ENCODE results near the gene JMJD1C. TPM values are rescaled to one million over a fixed set of nuclear protein-coding genes. Genes with fewer than 3 reads are reported as not detected.

JMJD1C gene
- total RNA-seq, 4 donors from 2014 or later: 92.0 to 153 (median 124) TPM

- H3K4me3 ChIP-seq: peak overlapping the region; percentile 51 to 70 (median 60)
- no peaks in the 10 kb centered on the region for H3K9me3 ChIP-seq
- H3K36me3 ChIP-seq: no peaks in the 10 kb centered on the region
- no peaks in the 10 kb centered on the region for H3K27me3 ChIP-seq
- H3K4me1 ChIP-seq: peaks cover 0 to 14% (median 6%) of the 10 kb centered on the region in 4 donors
- no peak for TF ChIP-seq CTCF (IDR thresholded peaks at IDR 0.05)
- H3K27ac ChIP-seq: peak overlapping the region; percentile 82 to 96 (median 92)
- no peak for DNase-seq
These were observed 197.5 kb downstream of the JMJD1C start for GRCh38 chr10:63268149-63268797.

GRCh38 chr10:63267414-63268148, 198.2 kb downstream of the JMJD1C start:
- Histone ChIP-seq H3K4me1 (peaks cover 0 to 18% (median 4%) of the 10 kb centered on the region in 4 donors), H3K9me3 (no peaks in the 10 kb centered on the region), H3K27me3 (no peaks in the 10 kb centered on the region), H3K27ac (peak overlapping the region; percentile 82 to 96 (median 92)), H3K36me3 (no peaks in the 10 kb centered on the region), H3K4me3 (peak overlapping the region; percentile 51 to 70 (median 60))
- DNase-seq: no peak
- TF ChIP-seq CTCF (IDR thresholded peaks at IDR 0.05) (no peak), POLR2A (IDR thresholded peaks at IDR 0.05) (no peak)

- DNase-seq: no peak
- H3K4me1 ChIP-seq: peaks cover 0 to 28% (median 4%) of the 10 kb centered on the region in 4 donors
- H3K4me3 ChIP-seq: peak overlapping the region; percentile 51 to 70 (median 60)
- H3K36me3 ChIP-seq: no peaks in the 10 kb centered on the region
- no peaks in the 10 kb centered on the region for H3K27me3 ChIP-seq
- peak overlapping the region; percentile 82 to 96 (median 92) for H3K27ac ChIP-seq
- no peaks in the 10 kb centered on the region for H3K9me3 ChIP-seq
- TF ChIP-seq CTCF (IDR thresholded peaks at IDR 0.05): no peak
These were observed 199.1 kb downstream of the JMJD1C start for GRCh38 chr10:63266391-63267316.

- Histone ChIP-seq H3K4me3 (peak overlapping the region; percentile 51 to 70 (median 60)), H3K36me3 (no peaks in the 10 kb centered on the region), H3K4me1 (peaks cover 0 to 37% (median 4%) of the 10 kb centered on the region in 4 donors), H3K27ac (peak overlapping the region; percentile 82 to 96 (median 92)), H3K9me3 (no peaks in the 10 kb centered on the region), H3K27me3 (no peaks in the 10 kb centered on the region)
- TF ChIP-seq POLR2A (IDR thresholded peaks at IDR 0.05) (no peak), CTCF (IDR thresholded peaks at IDR 0.05) (no peak)
- DNase-seq: no peak
These were observed 200.0 kb downstream of the JMJD1C start for GRCh38 chr10:63265683-63266235.

- H3K27ac ChIP-seq: peak overlapping the region; percentile 77 to 95 (median 86)
- DNase-seq: peak; percentile 58 to 71 (median 65)
- peak overlapping the region; percentile 51 to 70 (median 60) for H3K4me3 ChIP-seq
- peaks cover 0 to 42% (median 5%) of the 10 kb centered on the region in 4 donors for H3K4me1 ChIP-seq
- no peaks in the 10 kb centered on the region for H3K27me3 ChIP-seq
- no peaks in the 10 kb centered on the region for H3K9me3 ChIP-seq
- TF ChIP-seq CTCF (IDR thresholded peaks at IDR 0.05) (no peak), POLR2A (IDR thresholded peaks at IDR 0.05) (peak in 1 of 2 donors; percentile 46)
- H3K36me3 ChIP-seq: no peaks in the 10 kb centered on the region
These were observed 200.6 kb downstream of the JMJD1C start for GRCh38 chr10:63265222-63265617.
